ENCODE results near the gene DISC1. TPM values are rescaled to one million over a fixed set of nuclear protein-coding genes. Genes with fewer than 3 reads are reported as not detected.

Gene DISC1
- total RNA-seq, 1 experiment from 2014 or later = 1.8 TPM

GRCh38 chr1:231925864-231926263 is 299.3 kb downstream of the DISC1 start:
- no peaks in the 10 kb centered on the region for H3K27me3 ChIP-seq (replicated peaks; ENCODE audit: insufficient read depth, low read depth, low read length, poor library complexity)

GRCh38 chr1:231926340-231926739 is 299.8 kb downstream of the DISC1 start:
- CTCF ChIA-PET = interaction anchor here (0.5 kb wide), 1 partner anchor 701 kb away, joined by 3 read pairs; no protein-coding TSS in a partner anchor
- H3K27ac ChIP-seq (ENCODE audit: low read depth, low read length, poor library complexity, severe bottlenecking) = no peak overlapping the region
- no peak for DNase-seq (ENCODE audit: low spot score)
- POLR2A ChIA-PET (ENCODE audit: low non-redundant PET) = no interaction called here
- no TSS peak for BruUV-seq (replicated peaks)
- H3K4me3 ChIP-seq (ENCODE audit: low read depth, low read length, poor library complexity, severe bottlenecking) = no peak overlapping the region
- H3K9me3 ChIP-seq (ENCODE audit: low read depth, low read length, poor library complexity, severe bottlenecking) = no peaks in the 10 kb centered on the region
- TF ChIP-seq CTCF (conservative IDR thresholded peaks at IDR 0.05; ENCODE audit: low read depth, low read length) = no peak
- no peak for TF ChIP-seq EZH2 (IDR thresholded peaks at IDR 0.05; ENCODE audit: borderline replicate concordance, low read depth, low read length, poor library complexity, severe bottlenecking)
- H3K27me3 ChIP-seq (replicated peaks; ENCODE audit: insufficient read depth, low read depth, low read length, poor library complexity) = no peaks in the 10 kb centered on the region
- no peaks in the 10 kb centered on the region for H3K36me3 ChIP-seq (ENCODE audit: insufficient read depth, low read length, poor library complexity, severe bottlenecking)
- intact Hi-C loops (cut with micrococcal nuclease; ENCODE audit: unreplicated experiment) = no loop called here
- peaks cover 17% of the 10 kb centered on the region for H3K4me1 ChIP-seq (ENCODE audit: insufficient read depth, low read length, poor library complexity, severe bottlenecking)

More at GRCh38 chr1:231925864-231926263, 299.3 kb downstream of the DISC1 start:
- ChIA-PET POLR2A (ENCODE audit: low non-redundant PET) (interaction anchor here (0.5 kb wide), 1 partner anchor 537 kb away, joined by 5 read pairs; no protein-coding TSS in a partner anchor), CTCF (interaction anchor here (0.5 kb wide), 1 partner anchor 702 kb away, joined by 3 read pairs; no protein-coding TSS in a partner anchor)
- Histone ChIP-seq H3K9me3 (ENCODE audit: low read depth, low read length, poor library complexity, severe bottlenecking) (no peaks in the 10 kb centered on the region), H3K36me3 (ENCODE audit: insufficient read depth, low read length, poor library complexity, severe bottlenecking) (no peaks in the 10 kb centered on the region), H3K4me1 (ENCODE audit: insufficient read depth, low read length, poor library complexity, severe bottlenecking) (peaks cover 17% of the 10 kb centered on the region), H3K27ac (ENCODE audit: low read depth, low read length, poor library complexity, severe bottlenecking) (no peak overlapping the region), H3K4me3 (ENCODE audit: low read depth, low read length, poor library complexity, severe bottlenecking) (no peak overlapping the region)
- intact Hi-C loops (cut with micrococcal nuclease; ENCODE audit: unreplicated experiment) = no loop called here
- no TSS peak for BruUV-seq (replicated peaks)
- DNase-seq (ENCODE audit: low spot score) = no peak
- no peak for TF ChIP-seq EZH2 (IDR thresholded peaks at IDR 0.05; ENCODE audit: borderline replicate concordance, low read depth, low read length, poor library complexity, severe bottlenecking)
- TF ChIP-seq CTCF (conservative IDR thresholded peaks at IDR 0.05; ENCODE audit: low read depth, low read length) = no peak

GRCh38 chr1:231926933-231927332 is 300.3 kb downstream of the DISC1 start:
- ChIA-PET POLR2A (ENCODE audit: low non-redundant PET) (no interaction called here), CTCF (no interaction called here)
- TF ChIP-seq CTCF (conservative IDR thresholded peaks at IDR 0.05; ENCODE audit: low read depth, low read length) (no peak), EZH2 (IDR thresholded peaks at IDR 0.05; ENCODE audit: borderline replicate concordance, low read depth, low read length, poor library complexity, severe bottlenecking) (no peak)
- no peak overlapping the region for H3K4me3 ChIP-seq (ENCODE audit: low read depth, low read length, poor library complexity, severe bottlenecking)
- H3K36me3 ChIP-seq (ENCODE audit: insufficient read depth, low read length, poor library complexity, severe bottlenecking) = no peaks in the 10 kb centered on the region
- peaks cover 17% of the 10 kb centered on the region for H3K4me1 ChIP-seq (ENCODE audit: insufficient read depth, low read length, poor library complexity, severe bottlenecking)
- intact Hi-C loops (cut with micrococcal nuclease; ENCODE audit: unreplicated experiment) = no loop called here
- BruUV-seq (replicated peaks) = no TSS peak
- no peak for DNase-seq (ENCODE audit: low spot score)
- peaks cover 3% of the 10 kb centered on the region for H3K9me3 ChIP-seq (ENCODE audit: low read depth, low read length, poor library complexity, severe bottlenecking)
- H3K27me3 ChIP-seq (replicated peaks; ENCODE audit: insufficient read depth, low read depth, low read length, poor library complexity) = no peaks in the 10 kb centered on the region
- H3K27ac ChIP-seq (ENCODE audit: low read depth, low read length, poor library complexity, severe bottlenecking) = no peak overlapping the region
